DND-41 (cell line): ENCODE data around the gene PANK4.

Experiments used
- CTCF ChIP-seq: IDR thresholded peaks from 2 replicates; pipeline ENCODE4 v1.5.1; 2012; ENCODE audit warnings: borderline replicate concordance, low read length, moderate library complexity, mild to moderate bottlenecking; ENCODE audit not compliant: poor library complexity, severe bottlenecking; ENCODE audit errors: extremely low read depth
- EZH2 ChIP-seq: IDR thresholded peaks from 3 replicates; pipeline ENCODE4 v1.6.1; 2012; ENCODE audit warnings: borderline replicate concordance, low read depth, mild to moderate bottlenecking, moderate library complexity, low read length, inconsistent platforms; ENCODE audit not compliant: severe bottlenecking

- TF ChIP-seq CTCF (no peak), EZH2 (no peak)
Observed at GRCh38 chr1:2474104-2474844, 52.1 kb downstream of the PANK4 start.
